HT-29 (cell line): ENCODE measurements around the gene IGFBP2. TPM values are rescaled to one million over a fixed set of nuclear protein-coding genes. Genes with fewer than 3 reads are reported as not detected.

ENCODE experiments used
- DNase-seq: peaks from one replicate; pipeline ENCODE4 v3.0.0-alpha.2; 2015; ENCODE audit warnings: low spot score
- total RNA-seq: library from RNA; depleted of rRNA; stranded (reverse); fragments of >200 nt; shearing (Covaris generic); gene quantifications from 2 replicates; pipeline ENCODE4 v1.2.3, GENCODE V29; 2014

The IGFBP2 gene
- total RNA-seq, 1 experiment from 2014 or later: 91.4 TPM

GRCh38 chr2:216636551-216637450 lies 3.6 kb downstream of the IGFBP2 start:
- peak; percentile 56 for DNase-seq

DNA sequence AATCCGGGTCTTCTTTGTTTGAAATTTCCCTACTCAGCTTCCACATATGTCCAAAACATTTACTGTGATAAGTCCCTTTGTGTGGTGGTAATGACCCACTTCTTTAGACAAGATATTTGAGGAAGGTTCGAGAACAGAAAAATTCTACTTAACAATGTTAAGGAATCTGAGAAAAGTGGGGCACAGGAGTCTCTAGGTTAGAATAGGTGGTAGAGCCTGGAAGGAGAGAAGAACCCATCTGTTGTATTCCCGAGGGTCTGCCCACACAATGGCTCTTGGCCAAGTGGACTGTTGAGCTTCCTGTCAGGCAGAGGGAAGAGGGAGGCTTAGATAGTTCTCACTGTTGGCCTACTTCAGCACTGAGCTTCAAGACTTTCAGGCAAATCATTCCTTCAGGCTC lies 4.3 kb downstream of the IGFBP2 start:
- DNase-seq: no peak

DNA sequence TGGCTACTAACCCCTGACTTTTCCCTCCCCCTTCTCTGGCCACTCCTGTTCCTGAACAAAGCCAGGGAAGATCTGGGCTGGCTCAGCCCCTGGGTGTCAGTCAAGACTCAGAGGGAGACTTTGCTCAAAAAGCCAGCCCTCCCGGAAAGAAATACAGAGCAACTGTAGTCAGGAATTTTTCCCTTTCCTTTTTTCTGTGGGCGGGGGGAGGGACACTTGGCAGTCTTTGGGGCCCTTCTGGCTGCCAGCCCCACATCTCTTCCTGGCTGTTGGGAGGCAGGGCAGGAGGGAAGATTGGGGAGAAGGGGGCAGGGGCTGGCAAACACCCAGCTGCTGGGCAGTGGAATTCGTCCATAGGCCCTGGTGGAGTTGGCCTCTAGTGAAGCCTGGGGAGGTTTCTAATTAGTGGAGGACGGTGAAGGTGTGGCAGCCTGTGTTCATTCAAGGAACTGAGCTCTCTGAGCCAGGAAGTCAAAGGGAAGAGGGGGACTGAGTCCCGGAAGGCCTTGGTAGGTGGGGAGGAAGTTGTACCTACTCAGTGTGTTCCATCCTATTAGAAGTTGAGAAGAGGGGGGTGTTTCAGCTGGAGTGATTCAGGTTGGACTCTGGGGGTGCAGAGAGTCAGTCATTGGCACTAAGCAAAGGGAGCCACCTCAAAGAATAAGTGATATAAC lies 10.9 kb downstream of the IGFBP2 start:
- DNase-seq: no peak

- DNase-seq: no peak
Observed at GRCh38 chr2:216644842-216645635, 11.8 kb downstream of the IGFBP2 start.

DNA sequence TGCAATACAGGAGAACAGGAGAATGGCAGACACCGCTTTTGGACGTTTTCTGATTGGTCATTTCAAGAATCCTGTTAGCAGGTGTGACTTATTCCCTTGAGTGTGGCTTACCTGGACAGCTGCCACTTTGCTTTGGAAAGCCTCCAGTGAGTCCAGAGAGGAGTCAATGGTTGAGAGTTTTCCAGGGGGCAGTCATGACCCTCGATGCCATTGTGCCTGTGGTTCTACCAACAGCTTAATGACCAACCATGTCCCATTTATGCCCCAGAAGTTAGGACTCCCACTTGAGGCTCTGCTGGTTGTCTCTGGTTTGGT lies 12.4 kb downstream of the IGFBP2 start:
- no peak for DNase-seq

GRCh38 chr2:216646116-216646515 lies 12.9 kb downstream of the IGFBP2 start:
- no peak for DNase-seq

- no peak for DNase-seq
Observed at GRCh38 chr2:216648105-216648504, 14.9 kb downstream of the IGFBP2 start.

- no peak for DNase-seq
Observed at GRCh38 chr2:216649574-216649973, 16.4 kb downstream of the IGFBP2 start.

GRCh38 chr2:216650626-216651257 lies 17.5 kb downstream of the IGFBP2 start:
- no peak for DNase-seq

GRCh38 chr2:216651351-216651881 lies 18.2 kb downstream of the IGFBP2 start:
- no peak for DNase-seq

- DNase-seq: no peak
Observed at GRCh38 chr2:216652566-216652965, 19.3 kb downstream of the IGFBP2 start.

DNA sequence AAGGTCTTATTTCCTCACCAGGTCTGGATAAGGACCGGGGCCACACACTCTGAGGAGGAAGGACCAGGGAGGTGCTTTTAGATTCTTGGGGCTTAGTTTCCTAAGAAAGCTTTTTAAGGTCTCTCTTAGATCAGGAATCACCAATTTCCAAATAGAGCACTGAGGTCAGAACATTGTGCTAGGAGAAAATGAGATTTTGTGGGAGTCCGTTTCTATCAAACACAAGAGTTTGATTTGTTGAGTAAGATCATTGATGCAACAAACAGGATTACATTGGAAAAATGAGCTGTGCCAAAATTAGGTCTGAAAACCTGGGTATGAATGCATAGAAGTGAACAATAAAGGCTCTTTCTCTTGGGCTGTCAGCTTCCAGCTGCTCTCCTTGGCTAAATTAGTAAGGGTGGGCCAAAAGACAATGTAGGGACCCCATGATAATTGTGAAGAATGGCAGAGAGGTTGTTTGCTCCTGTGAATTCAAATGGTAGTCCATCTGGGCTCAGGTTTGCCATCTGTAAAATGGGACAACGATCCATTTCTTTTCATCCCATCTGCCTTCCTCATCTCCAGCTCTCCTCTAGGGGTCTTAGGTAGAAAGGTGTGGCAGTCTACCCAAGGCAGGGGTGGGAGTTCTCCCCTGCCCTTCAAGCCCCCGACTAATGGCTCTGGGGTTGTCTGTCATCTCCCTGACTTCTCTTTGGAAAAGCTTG lies 20.0 kb downstream of the IGFBP2 start:
- no peak for DNase-seq

DNA sequence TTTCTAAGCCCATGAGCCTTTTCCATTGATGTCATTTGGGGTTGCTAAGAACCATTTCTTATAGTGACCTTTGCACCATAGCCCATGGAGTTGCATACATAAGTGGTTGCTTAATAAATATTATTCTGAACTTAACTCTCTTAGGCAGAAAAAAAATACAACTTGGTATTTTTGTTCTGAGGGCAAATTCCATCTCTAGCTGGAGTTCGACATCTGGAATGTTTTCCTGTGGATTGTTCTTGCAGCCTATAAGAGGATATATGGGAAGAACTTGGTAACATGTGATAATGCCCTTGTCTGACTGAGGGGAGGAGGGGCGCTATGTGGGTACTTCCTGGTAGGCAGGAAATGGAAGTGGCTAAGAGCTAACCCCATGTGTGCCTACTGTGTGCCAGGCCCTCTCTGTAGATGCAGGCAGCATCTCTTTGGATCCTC lies 20.7 kb downstream of the IGFBP2 start:
- DNase-seq: no peak

- no peak for DNase-seq
Observed at GRCh38 chr2:216654528-216655052, 21.4 kb downstream of the IGFBP2 start.

GRCh38 chr2:216657086-216657855 lies 24.1 kb downstream of the IGFBP2 start:
- DNase-seq: no peak

DNA sequence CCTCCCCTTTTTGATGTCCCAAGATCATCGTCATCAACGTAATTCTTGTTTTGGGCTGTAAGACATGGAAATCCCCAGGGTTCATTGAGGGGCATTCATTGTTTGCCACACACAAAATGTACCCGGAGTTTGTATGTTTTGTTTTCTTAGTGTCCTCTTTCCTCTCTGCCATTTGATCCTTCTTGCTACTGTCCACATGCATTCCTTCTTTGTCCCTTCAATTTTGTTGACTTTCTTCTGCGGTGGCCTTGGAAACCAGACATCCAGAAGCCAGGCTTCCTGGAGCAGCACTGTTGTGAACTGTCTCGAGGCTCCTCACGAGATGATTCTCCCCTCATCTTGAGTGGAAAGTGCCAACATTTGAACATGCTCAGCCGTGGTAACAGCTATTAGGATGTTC lies 24.8 kb downstream of the IGFBP2 start:
- no peak for DNase-seq

DNA sequence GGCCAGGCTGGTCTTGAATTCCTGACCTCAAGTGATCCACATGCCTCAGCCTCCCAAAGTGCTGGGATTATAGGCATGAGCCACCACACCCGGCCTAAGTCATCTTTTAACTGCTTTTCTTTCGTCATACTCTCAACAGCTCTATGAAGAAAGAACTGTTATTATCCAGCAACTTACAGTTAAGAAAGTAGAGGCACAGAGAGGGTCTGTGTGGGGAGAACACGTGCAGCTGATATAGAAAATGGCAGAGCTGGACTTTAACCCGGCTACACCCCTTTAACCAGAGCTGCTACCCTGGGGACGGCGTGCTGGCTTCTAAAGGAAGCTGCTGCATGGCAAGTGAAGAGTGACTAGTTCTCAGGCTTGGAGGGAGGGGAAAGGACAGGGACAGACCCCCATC lies 25.5 kb downstream of the IGFBP2 start:
- DNase-seq: no peak

GRCh38 chr2:216659276-216659675 lies 26.1 kb downstream of the IGFBP2 start:
- DNase-seq: no peak

DNA sequence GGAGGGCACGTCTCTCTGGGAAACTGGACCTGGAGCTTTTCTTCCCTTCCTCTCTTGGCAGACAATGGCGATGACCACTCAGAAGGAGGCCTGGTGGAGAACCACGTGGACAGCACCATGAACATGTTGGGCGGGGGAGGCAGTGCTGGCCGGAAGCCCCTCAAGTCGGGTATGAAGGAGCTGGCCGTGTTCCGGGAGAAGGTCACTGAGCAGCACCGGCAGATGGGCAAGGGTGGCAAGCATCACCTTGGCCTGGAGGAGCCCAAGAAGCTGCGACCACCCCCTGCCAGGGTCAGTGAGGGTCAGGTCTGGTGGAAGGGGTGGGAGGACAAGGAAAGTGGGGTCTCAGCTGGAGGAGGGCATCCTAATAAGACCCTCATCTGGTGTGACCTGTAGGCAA lies 27.3 kb downstream of the IGFBP2 start:
- DNase-seq: no peak

GRCh38 chr2:216661051-216661450 lies 27.8 kb downstream of the IGFBP2 start:
- no peak for DNase-seq
